ENCODE data around the gene VPS16.

Gene VPS16

DNA sequence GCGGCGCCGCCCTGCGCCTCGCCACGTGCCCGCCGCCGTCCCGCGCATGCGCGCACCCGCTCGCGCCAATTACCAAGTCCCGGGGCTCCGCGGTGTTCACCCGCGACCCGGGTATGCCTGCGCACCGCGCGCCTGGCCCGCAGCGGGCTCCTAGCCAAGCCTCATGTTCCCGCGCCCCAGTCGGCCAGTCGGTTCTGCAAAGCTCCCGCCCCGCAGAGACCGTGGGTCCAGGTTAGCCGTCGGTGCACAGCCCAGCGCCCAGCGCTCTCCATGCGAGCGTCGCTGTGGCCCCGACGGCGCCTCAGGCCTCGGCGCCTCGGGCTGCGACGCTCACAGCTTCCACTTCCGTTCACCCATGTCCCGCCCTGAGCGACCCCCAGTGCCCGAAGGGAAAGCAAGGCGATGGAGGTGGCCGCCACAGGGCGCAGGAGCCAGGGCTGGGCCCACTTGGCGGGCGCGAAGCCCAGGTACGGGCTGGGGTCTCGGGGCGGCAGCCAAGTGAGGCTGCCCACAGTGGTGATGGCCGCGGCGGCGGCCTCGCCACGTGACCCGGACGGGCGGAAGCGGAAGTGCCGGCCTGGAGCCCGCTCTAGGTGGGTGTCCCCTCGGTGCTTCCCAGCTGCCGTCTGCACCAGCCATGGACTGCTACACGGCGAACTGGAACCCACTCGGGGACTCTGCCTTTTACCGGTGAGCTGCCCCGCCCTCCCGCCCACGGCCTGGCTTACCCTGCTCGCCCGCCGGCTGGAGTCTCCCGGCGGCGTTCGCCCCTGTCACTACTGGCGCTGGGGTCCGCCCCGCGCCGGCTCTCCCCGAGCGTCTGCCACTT, at the start of gene VPS16, which contains the start of gene PCED1A:
Gene VPS16 (plus strand): TSS at position 608 of the 829 bp plus-strand sequence. CDS start 30 bp downstream, at position 638.
Gene PCED1A (minus strand): TSS at position 518 of the 829 bp plus-strand sequence. CDS start 743 bp downstream, outside the sequence.
- DNase-seq (ENCODE audit: low read depth in 2 of 2), result peak; percentile 79 to 85

DNA sequence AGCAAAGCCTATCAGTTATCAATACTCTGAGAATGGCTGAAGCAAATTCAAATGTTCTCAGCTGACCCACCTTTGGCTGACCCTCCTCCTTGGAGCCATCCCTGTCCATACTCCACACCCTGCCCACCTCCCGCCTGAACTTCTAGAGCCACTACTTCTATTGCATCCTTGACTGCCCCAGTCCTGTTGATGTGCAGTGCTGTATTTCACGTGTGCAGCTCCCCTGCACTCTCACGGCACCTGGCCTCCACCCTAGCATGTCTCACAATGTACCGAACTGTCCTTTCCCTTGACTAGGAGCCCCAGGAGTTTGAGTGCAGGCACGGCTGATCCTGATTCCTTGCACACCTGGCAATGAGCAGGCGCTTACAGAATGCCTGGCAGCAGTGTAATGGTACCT, 47.1 kb upstream of the VPS16 start:
- DNase-seq (ENCODE audit: low read depth in 2 of 2), result no peak

DNA sequence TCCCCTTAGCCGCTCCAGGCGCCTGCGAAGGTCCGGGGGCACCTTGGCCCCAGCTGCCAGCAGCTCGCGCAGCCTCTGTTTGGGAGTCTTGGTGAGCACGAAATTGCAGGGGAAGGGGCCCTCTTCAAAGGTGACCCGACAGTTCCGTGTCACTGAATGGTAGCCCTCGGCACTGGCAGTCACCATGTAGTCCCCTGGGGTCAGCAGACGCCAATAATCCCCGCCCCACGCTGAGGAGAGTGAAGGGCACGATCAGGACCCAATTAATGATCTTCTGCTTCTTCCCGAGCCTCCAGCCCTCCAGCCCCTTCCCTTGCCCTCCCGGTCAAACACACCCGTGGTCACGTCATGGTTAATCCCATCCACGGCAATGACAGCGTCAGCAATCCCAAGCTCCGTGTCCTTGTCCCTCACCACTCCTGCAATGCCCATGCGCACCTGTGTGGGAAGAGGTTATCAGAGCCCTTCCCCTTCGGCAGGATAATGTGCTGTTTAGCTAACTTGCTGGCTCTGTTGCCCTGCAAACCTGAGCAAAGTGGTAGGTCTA, 46.3 kb upstream of the VPS16 start:
- DNase-seq (ENCODE audit: low read depth in 2 of 2), result no peak

- no peak for DNase-seq (ENCODE audit: low read depth in 2 of 2)
These were observed 45.6 kb upstream of the VPS16 start for GRCh38 chr20:2794866-2795447.

- no peak for DNase-seq (ENCODE audit: low read depth in 2 of 2)
These were observed 45.1 kb upstream of the VPS16 start for GRCh38 chr20:2795451-2795850.

DNA sequence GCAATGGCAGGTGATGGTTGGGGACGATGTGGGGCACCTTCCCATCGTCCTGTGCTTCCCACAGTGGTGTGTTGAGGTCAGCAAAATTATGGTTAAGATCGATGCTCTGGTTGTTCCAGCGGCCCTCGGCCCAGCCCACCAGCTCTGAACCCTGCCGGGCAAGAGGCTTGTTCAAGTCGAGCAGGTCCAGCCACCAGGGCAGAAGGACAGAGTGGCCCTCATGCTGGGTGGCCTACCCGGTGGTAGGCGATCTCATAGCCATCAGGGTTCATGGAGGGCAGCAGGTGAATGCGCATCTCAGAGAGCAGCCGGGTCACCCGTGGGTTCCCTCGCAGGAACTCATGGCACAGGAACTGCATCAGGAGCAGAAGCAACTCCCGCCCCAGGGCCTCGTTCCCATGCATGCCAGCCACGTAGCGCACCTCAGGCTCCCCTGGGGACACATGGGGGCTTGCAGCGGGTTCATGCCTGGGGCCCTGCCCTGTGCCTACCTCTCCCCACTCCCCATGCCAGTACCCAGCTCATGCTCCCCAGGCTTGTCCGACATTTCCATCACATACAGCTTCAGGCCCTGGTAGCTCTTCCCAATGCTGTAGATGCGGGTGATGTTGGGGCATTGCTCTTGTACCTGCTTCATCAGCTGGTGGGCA, 44.4 kb upstream of the VPS16 start:
- DNase-seq (ENCODE audit: low read depth in 2 of 2), result no peak

DNA sequence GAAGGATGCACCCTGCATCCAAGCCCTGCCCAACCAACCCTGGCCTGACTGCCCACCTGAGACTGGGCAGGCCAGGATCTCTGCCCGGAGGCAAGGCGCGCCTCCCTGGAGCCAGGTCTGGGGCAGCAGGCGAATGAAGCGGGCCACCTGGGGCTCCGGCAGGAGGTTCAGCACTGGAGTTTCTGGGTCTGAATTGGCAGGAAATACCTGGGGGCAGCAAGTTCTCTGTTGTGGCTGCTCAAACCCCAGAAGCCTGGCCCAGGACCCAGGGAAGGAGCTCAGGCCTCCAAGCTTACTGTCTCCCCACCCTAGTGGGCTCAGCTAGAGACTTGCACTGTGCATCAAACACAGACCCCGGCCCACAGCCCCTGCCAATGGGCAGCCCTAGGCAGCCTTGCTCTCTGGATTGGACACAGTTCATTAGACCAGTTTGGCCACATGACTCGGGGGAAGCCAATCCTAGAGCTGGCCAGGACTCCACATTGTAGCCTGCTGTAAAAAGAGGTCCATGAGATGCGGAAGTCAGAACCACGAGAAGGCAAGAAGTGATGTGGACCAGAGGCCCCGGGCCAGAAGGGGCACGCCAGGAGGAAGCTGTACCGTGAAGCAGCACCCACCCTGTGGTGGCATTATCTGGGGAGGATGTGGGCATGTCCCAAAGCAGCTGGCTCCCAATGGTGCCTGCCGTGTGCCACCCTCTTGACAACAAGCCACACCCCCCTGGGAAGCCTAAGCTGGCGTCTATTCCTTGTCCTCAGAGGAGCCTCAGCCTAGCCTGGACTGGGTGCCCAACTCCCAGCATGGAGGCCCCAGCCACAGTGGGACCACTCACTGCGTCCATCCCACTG, 43.2 kb upstream of the VPS16 start:
- no peak for DNase-seq (ENCODE audit: low read depth in 2 of 2)

GRCh38 chr20:2798095-2798805, 42.3 kb upstream of the VPS16 start:
- no peak for DNase-seq (ENCODE audit: low read depth in 2 of 2)

- DNase-seq (ENCODE audit: low read depth in 2 of 2), result no peak
These were observed 41.7 kb upstream of the VPS16 start for GRCh38 chr20:2798814-2799213.

DNA sequence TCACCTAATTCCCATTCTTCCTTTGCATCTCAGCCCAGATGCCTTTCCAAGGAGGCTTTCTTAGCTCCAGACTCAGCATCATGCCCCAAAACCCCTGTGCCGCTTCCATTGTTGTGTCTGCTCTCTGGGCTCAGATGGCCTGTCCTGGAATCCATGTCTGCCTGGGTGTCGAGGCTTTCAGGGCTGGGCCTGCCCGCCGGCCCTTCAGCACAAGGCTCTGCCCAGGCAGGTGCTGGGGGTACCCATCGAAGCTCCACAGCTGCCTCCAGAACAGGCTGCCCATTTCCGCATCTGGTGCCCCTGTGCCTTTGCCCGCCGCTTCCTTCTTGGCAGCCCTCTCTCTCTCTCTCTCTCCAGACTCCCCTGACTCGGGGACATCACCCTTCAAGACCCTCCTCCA, 41.3 kb upstream of the VPS16 start:
- DNase-seq (ENCODE audit: low read depth in 2 of 2), result no peak

- no peak for DNase-seq (ENCODE audit: low read depth in 2 of 2)
These were observed 40.6 kb upstream of the VPS16 start for GRCh38 chr20:2799688-2800520.

GRCh38 chr20:2800521-2801285, 39.8 kb upstream of the VPS16 start, which contains the start of gene CPXM1:
Gene CPXM1, minus strand, starts transcription at chr20:2800627. Its CDS starts 55 bp downstream, at chr20:2800572.
- DNase-seq (ENCODE audit: low read depth in 2 of 2), result no peak

- DNase-seq (ENCODE audit: low read depth in 2 of 2), result no peak
These were observed 39.2 kb upstream of the VPS16 start for GRCh38 chr20:2801286-2801728.

DNA sequence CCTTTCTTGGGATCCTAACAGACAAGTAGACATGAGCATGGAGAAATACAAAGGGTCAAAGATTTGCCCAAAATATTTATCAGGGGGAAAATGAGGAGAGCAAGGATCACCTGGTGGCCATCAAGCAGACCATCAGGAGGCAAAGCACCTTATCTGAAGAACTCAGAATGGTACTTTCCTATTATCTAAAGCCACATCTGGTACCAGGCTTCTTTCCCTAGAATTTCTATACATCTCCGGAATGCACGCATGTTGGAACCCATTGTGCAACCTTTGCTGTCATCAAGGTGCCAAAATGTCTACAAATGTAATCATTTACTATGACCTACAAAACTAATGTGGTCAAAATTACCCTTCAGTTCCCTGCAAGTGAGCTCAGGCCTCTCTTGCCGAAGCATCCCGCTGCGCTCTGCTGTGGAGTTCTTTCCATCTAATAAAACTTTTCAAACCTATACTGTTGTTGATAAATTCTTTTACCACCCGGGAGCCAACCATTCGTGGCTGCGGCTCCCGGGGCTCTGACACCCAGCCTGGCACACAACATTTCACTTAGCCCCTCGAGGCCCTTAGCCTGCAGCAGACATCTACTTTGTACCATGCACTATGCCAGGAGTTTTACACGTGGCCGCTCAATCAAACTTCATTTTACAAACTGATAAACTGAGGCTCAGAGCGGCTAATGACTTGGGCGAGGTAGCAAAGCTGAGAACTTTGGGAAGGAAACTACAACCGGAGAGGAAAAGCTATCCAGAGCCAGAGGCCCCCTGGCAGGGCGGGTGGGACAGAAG, 36.3 kb upstream of the VPS16 start:
- DNase-seq (ENCODE audit: low read depth in 2 of 2), result no peak

GRCh38 chr20:2804852-2805688, 35.5 kb upstream of the VPS16 start:
- DNase-seq (ENCODE audit: low read depth in 2 of 2), result no peak

- DNase-seq (ENCODE audit: low read depth in 2 of 2), result no peak
These were observed 34.7 kb upstream of the VPS16 start for GRCh38 chr20:2805689-2806350.

GRCh38 chr20:2806351-2806701, 34.2 kb upstream of the VPS16 start:
- no peak for DNase-seq (ENCODE audit: low read depth in 2 of 2)

Measured in stimulated activated CD8-positive, alpha-beta memory T cell treated with anti-CD3 and anti-CD28 coated beads, Interleukin-15, amount 100 ng/mL, for 4 hours (primary cell).